Measurements from ENCODE around the gene GOLT1A.

DNA sequence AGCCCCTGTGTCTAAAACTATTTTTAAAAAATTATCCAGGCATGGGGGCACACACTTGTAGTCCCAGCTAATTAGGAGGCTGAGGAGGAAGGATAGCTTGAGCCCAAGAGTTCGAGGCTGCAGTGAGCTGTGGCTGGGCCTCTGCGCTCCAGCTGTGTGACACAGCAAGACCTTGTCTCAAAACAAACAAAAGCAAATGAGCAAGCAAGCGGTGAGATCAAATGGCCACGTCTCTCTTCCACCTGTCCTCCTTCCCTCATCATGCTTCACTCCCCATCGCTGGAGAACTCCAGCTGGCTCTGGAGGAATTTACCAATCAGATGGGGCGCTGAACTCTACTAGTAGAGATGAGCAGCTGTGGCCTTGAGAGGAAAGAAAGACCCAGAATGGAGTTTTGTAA, 33.7 kb downstream of the GOLT1A start:
- TF ChIP-seq, protein P1, sequence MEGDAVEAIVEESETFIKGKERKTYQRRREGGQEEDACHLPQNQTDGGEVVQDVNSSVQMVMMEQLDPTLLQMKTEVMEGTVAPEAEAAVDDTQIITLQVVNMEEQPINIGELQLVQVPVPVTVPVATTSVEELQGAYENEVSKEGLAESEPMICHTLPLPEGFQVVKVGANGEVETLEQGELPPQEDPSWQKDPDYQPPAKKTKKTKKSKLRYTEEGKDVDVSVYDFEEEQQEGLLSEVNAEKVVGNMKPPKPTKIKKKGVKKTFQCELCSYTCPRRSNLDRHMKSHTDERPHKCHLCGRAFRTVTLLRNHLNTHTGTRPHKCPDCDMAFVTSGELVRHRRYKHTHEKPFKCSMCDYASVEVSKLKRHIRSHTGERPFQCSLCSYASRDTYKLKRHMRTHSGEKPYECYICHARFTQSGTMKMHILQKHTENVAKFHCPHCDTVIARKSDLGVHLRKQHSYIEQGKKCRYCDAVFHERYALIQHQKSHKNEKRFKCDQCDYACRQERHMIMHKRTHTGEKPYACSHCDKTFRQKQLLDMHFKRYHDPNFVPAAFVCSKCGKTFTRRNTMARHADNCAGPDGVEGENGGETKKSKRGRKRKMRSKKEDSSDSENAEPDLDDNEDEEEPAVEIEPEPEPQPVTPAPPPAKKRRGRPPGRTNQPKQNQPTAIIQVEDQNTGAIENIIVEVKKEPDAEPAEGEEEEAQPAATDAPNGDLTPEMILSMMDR (IDR thresholded peaks at IDR 0.05): no peak
- TF ChIP-seq POLR2A (IDR thresholded peaks at IDR 0.05) (no peak), POLR2AphosphoS5 (IDR thresholded peaks at IDR 0.05) (no peak), EP300 (IDR thresholded peaks at IDR 0.05) (no peak)
